Measurements from ENCODE around the gene RRP1B.

RRP1B gene

DNA sequence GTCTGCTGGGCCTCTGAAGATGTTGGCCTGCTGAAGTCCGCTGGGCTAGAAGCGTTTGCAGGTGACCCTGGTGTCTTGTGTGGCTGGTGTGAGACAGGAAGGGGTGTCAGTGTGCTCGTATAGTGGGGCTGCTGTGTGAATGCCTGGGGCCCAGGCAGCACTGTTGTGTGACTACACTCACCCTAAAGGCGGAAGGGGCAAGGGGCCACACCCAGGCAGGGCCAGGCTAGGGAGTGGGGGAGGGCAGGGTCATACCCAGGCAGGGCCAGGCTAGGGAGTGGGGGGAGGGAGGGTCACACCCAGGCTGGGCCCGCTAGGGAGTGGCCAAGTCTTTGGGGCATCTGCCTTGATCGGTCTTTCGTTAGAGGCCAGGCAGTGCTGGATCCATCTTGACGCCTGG lies 84.6 kb downstream of the RRP1B start:
- DNase-seq (ENCODE audit: low read depth in 2 of 2), result no peak

DNA sequence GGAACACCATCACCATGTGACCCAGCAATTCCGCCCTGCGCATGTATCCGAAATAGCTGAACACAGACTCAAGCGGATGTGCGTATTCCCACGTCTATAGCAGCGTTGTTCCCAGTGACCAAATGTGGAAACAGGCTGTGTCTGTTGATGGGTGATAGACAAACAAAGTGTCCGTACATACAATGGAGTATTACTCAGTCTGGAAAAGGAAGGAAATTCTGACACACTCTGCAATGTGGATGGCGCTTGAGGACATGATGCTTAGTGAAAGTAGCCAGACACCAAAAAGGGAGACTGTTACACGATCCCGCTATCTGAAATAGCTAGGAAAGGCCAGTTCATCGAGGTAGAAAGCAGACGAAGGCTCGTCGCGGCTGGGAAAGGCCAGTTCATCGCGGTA lies 85.4 kb downstream of the RRP1B start:
- DNase-seq (ENCODE audit: low read depth in 2 of 2), result no peak
